ENCODE data around the gene IL15.

GRCh38 chr4:141587897-141588296 is 48.5 kb upstream of the IL15 start:
- no peak for TF ChIP-seq TAF1 (IDR thresholded peaks at IDR 0.05; ENCODE audit: borderline replicate concordance, low read depth, low read length)
- no peak for TF ChIP-seq POLR2A (IDR thresholded peaks at IDR 0.05; ENCODE audit: low read depth, low read length)
- TF ChIP-seq POLR2AphosphoS5 (IDR thresholded peaks at IDR 0.05; ENCODE audit: low read depth, low read length), result no peak

All from GM12892 (cell line).